ENCODE data around the gene PBXIP1.
"Not testable (repeated sequence)": the region's sequence is repeated elsewhere in the genome, so short reads cannot be mapped to it uniquely, and the experiment has no call there.

Gene PBXIP1

DNA sequence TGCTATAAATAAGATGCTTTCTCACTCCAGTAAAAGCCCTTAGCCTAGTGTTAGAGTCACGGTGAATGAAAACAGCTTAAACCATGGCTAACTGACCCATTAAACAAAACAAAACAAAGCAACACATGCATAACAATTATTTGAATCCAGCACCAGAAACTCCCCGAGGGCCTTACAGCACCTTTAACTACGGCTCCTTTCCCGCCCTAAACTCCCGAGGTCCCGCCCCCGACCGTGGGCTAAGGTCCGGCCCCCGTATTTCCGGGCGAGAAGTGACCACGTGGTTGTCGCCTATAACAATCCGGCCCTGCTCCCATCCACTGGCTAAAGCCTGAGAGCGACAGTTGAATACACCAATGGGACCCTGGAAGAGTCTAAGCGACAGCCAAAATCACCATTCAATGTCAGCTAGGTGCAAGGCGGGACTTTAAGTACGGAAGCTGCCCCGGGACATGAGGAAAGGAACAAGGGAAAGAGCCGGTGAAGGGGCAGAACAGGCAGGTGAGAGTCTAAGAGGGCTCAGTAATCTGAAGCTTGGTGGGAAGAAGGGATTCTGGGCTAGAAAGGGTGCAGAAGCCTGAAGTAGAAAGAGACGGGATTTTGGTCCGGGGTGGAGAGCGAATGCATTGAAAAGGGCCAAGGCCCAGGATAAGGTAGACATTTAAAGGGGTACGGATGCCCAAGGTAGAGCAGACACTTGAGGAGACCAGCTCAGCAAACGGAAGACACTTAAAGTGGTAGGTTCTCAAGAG lies 27.2 kb upstream of the PBXIP1 start, which contains the start of gene FLAD1:
Gene FLAD1 (plus strand): TSS at position 448 of the 752 bp plus-strand sequence. CDS start 351 bp downstream, outside the sequence.
- no peaks in the 10 kb centered on the region for H3K27me3 ChIP-seq
- no peaks in the 10 kb centered on the region for H3K9me3 ChIP-seq
- DNase-seq = peak; percentile 98
- peak within 1 kb of the TSS; percentile 74 for H3K4me3 ChIP-seq (ENCODE audit: low read depth, low read length)
- H3K4me1 ChIP-seq = peaks cover 11% of the 10 kb centered on the region
- H3K36me3 ChIP-seq = peaks cover 35% of the 10 kb centered on the region
- TF ChIP-seq, protein P1, sequence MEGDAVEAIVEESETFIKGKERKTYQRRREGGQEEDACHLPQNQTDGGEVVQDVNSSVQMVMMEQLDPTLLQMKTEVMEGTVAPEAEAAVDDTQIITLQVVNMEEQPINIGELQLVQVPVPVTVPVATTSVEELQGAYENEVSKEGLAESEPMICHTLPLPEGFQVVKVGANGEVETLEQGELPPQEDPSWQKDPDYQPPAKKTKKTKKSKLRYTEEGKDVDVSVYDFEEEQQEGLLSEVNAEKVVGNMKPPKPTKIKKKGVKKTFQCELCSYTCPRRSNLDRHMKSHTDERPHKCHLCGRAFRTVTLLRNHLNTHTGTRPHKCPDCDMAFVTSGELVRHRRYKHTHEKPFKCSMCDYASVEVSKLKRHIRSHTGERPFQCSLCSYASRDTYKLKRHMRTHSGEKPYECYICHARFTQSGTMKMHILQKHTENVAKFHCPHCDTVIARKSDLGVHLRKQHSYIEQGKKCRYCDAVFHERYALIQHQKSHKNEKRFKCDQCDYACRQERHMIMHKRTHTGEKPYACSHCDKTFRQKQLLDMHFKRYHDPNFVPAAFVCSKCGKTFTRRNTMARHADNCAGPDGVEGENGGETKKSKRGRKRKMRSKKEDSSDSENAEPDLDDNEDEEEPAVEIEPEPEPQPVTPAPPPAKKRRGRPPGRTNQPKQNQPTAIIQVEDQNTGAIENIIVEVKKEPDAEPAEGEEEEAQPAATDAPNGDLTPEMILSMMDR (IDR thresholded peaks at IDR 0.05; ENCODE audit: low read depth, low read length) = no peak

DNA sequence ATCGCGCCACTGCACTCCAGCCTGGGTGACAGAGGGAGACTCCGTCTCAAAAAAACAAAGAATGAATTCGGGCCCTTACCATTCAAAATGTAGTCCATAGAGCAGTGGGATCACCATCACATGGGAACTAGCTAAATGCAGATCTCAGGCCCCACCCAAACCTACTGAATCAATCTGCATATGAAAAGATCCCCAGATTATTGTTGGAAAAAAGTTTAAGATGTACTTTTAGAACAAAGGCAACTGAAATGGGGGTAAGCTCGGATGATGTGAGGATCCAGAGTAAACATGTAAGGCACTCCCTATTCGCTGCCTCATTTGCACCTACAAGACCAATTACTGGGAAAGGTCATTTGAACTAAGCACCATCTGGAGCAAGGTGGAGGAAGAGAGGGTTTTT lies 26.4 kb upstream of the PBXIP1 start:
- Histone ChIP-seq H3K36me3 (peaks cover 28% of the 10 kb centered on the region), H3K9me3 (no peaks in the 10 kb centered on the region), H3K4me3 (ENCODE audit: low read depth, low read length) (peak overlapping the region; percentile 74), H3K27me3 (no peaks in the 10 kb centered on the region), H3K4me1 (peaks cover 18% of the 10 kb centered on the region)
- TF ChIP-seq, protein P1 (IDR thresholded peaks at IDR 0.05; ENCODE audit: low read depth, low read length) = no peak
- DNase-seq = no peak

DNA sequence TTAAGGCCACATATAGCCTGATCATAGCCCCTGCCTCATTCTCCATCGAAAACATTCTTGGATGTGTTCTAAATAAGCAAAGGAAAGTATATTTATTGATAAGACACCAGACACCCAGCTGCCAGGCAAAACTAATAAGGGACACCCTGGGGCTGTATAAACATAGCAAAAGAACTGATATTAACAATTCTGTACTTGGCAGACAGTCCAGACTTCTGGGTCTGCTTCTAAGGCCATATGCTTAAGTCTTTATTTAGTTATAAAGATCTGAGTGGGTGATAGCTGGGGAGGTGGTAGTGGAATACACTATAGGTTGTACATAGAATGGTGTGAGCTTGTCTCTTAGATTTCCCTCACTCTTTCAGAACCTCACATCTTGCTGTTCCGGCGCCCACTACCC lies 22.5 kb upstream of the PBXIP1 start:
- TF ChIP-seq, protein P1 (IDR thresholded peaks at IDR 0.05; ENCODE audit: low read depth, low read length) = no peak
- Histone ChIP-seq H3K4me1 (peaks cover 22% of the 10 kb centered on the region), H3K36me3 (peaks cover 14% of the 10 kb centered on the region), H3K27me3 (no peaks in the 10 kb centered on the region), H3K4me3 (ENCODE audit: low read depth, low read length) (peak overlapping the region; percentile 15; the same call in 1 of the 2 replicates), H3K9me3 (no peaks in the 10 kb centered on the region)
- peak; percentile 62 for DNase-seq

DNA sequence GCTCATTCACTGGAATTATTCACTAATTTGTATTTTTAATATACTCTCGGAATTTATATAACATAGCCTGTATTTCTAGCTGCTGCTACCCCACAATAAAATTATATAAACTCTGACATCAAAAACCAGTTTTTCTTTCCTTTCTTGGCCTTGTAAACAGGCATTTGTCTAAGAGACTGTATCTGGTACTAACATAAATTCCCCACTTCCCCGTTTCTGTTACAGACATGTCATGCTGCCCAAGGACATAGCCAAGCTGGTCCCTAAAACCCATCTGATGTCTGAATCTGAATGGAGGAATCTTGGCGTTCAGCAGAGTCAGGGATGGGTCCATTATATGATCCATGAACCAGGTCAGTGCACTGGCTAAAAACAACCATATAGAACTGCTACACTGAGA lies 21.9 kb upstream of the PBXIP1 start:
- Histone ChIP-seq H3K4me1 (peaks cover 22% of the 10 kb centered on the region), H3K4me3 (ENCODE audit: low read depth, low read length) (peak overlapping the region; percentile 15), H3K36me3 (peaks cover 14% of the 10 kb centered on the region)
- not testable (repeated sequence) for H3K9me3 ChIP-seq, DNase-seq, H3K27me3 ChIP-seq

DNA sequence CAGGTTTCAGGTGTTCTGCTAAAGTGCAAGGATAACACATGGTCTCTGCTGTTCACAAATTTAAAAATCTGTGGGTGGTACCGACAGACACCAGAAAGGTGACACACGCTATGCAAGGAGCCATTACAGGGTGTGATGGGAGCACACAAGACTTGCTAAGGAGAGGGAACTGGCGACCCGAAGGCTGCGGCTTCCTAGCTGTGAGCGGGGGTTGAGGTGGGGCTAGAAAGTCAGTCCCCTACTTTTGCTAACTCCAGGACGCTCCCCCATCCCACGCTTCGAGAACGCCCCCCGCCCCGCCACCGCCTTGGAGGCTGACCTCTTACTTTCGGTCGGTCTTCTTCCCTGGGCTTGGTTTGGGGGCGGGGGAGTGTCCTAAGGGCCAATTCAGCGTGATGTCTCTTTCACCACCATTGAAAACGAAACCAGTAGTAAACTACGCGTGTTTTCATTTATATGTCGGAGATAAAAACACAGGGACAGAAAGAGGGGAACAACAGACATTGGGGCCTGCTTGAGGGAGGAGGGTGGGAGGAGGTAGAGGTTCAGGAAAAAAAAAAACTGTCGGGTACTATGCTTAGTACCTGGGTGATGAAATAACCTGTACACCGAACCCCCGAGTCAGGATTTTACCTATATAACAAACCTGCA lies 19.6 kb upstream of the PBXIP1 start:
- Histone ChIP-seq H3K27me3 (no peaks in the 10 kb centered on the region), H3K4me1 (peaks cover 26% of the 10 kb centered on the region), H3K36me3 (peaks cover 14% of the 10 kb centered on the region), H3K9me3 (no peaks in the 10 kb centered on the region), H3K4me3 (ENCODE audit: low read depth, low read length) (peak overlapping the region; percentile 85)
- DNase-seq = no peak
- TF ChIP-seq, protein P1 (IDR thresholded peaks at IDR 0.05; ENCODE audit: low read depth, low read length) = no peak

DNA sequence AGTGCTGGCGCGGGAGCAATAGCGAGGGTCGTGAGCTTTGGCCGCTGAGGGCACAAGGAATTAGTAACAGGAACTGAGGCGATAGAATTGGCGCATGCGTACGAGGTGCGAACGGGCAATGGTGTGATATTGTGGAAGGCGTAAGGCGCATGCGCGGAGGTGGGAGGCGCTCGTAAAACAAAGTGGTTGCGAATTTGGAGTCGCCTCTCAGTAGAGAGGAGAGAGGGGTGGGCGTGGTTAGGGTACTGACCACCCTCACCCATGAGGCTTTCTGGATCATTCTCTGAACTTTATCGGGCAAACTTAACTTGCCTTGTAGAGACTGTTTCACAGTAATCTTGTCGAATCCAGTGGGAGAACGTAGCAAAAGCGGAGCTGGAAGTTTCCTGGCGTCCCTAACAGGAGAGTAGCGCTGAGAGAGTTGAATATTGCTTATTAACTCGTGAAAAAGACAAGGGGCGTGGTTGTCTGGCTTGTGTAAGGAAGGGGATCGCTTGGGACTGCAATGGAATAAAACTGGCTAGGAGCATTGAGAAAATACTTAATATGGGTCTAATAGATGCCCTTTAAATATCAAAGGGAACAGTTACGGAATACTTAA lies 19.0 kb upstream of the PBXIP1 start:
- peak; percentile 94 for DNase-seq
- Histone ChIP-seq H3K36me3 (peaks cover 9% of the 10 kb centered on the region), H3K9me3 (no peaks in the 10 kb centered on the region), H3K4me3 (ENCODE audit: low read depth, low read length) (peak overlapping the region; percentile 85), H3K4me1 (peaks cover 26% of the 10 kb centered on the region), H3K27me3 (no peaks in the 10 kb centered on the region)
- TF ChIP-seq, protein P1 (IDR thresholded peaks at IDR 0.05; ENCODE audit: low read depth, low read length) = no peak

Data from BE2C (cell line).